ENCODE data around the gene CYREN. TPM values are rescaled to one million over a fixed set of nuclear protein-coding genes. Genes with fewer than 3 reads are reported as not detected.

Gene CYREN
- total and polyA plus RNA-seq, 9 of the 15 experiments (the other 6 are each of a cell fraction or from before 2014, with no cell fraction given): 13.9 to 108 (median 88.8) TPM

GRCh38 chr7:135158874-135159273 is 11.6 kb downstream of the CYREN start:
- BruUV-seq (replicated peaks): no TSS peak
- CTCF ChIA-PET (ENCODE audit: low intra/inter-chr PET ratio): no interaction called here
- Histone ChIP-seq H3K9me3 (replicated peaks; ENCODE audit: control insufficient read depth, insufficient read depth, low read depth, low read length) (peaks cover 42% of the 10 kb centered on the region), H2AFZ (ENCODE audit: low read depth, low read length) (no peak overlapping the region), H3K27me3 (ENCODE audit: control insufficient read depth in 2 of 2, insufficient read depth in 2 of 2, low read length in 2 of 2) (no peaks in the 10 kb centered on the region), H3K4me3 (no peak overlapping the region), H3K36me3 (ENCODE audit: control insufficient read depth, insufficient read depth, low read length) (peaks cover 7% of the 10 kb centered on the region; the same call in 2 of the 3 replicates), H3K79me2 (ENCODE audit: control insufficient read depth, insufficient read depth, low read length) (no peaks in the 10 kb centered on the region), H3K4me2 (ENCODE audit: insufficient read depth, low read length) (no peak overlapping the region), H4K20me1 (replicated peaks; ENCODE audit: control insufficient read depth, insufficient read depth, low read length) (no peaks in the 10 kb centered on the region), H3K27ac (ENCODE audit: extremely low read depth, low read depth, low read length) (peak overlapping the region; percentile 77; the same call in 1 of the 3 replicates), H3K9ac (ENCODE audit: insufficient read depth in 1 of 2, low read depth in 2 of 2, low read length in 2 of 2) (no peak overlapping the region), H3K4me1 (replicated peaks in 1 of 2; ENCODE audit: control insufficient read depth in 2 of 2, insufficient read depth in 2 of 2, low read length in 2 of 2) (peaks cover 8 to 27% of the 10 kb centered on the region in 2 experiments), H3K9me1 (ENCODE audit: control insufficient read depth, insufficient read depth, low read length) (no peaks in the 10 kb centered on the region)
- POLR2A ChIA-PET: interaction anchor here (1.8 kb wide), 2 partner anchors 9 to 11 kb away, joined by 4 to 9 read pairs; partner anchors contain the start of gene TMEM140
- FAIRE-seq (no peak), ATAC-seq (no peak), DNase-seq (ENCODE audit: extremely low read depth in 1 of 4, low spot score in 3 of 4) (peak in 1 of 4 experiments; percentile 3)
- in situ Hi-C loops (cut with MboI): no loop called here
- TF ChIP-seq YY1 (IDR thresholded peaks at IDR 0.05; ENCODE audit: borderline replicate concordance in 1 of 3, control insufficient read depth in 1 of 3, extremely low read depth in 1 of 3, insufficient read depth in 3 of 3, insufficient read length in 1 of 3, insufficient replicate concordance in 2 of 3, low read depth in 1 of 3, low read length in 2 of 3) (peak in 1 of 3 experiments; percentile 12), ZNF197 (CRISPR knock-in tag; IDR thresholded peaks at IDR 0.05; ENCODE audit: low read depth) (no peak)
- 82% methylated on average over 6 of the region's 6 CpGs for whole genome bisulfite sequencing (ENCODE audit: insufficient coverage, low coverage, missing lambda C conversion rate)
- intact Hi-C loops (cut with micrococcal nuclease): no loop called here

GRCh38 chr7:135158141-135158655 is 12.3 kb downstream of the CYREN start:
- ATAC-seq: no peak
- Histone ChIP-seq H2AFZ (ENCODE audit: low read depth, low read length) (no peak overlapping the region), H3K27ac (ENCODE audit: extremely low read depth, low read depth, low read length) (no peak overlapping the region), H3K36me3 (ENCODE audit: control insufficient read depth, insufficient read depth, low read length) (peaks cover 5% of the 10 kb centered on the region; the same call in 2 of the 3 replicates), H3K4me2 (ENCODE audit: insufficient read depth, low read length) (no peak overlapping the region), H3K9me3 (replicated peaks; ENCODE audit: control insufficient read depth, insufficient read depth, low read depth, low read length) (peaks cover 42% of the 10 kb centered on the region), H3K9ac (ENCODE audit: insufficient read depth in 1 of 2, low read depth in 2 of 2, low read length in 2 of 2) (no peak overlapping the region), H3K9me1 (ENCODE audit: control insufficient read depth, insufficient read depth, low read length) (no peaks in the 10 kb centered on the region), H3K27me3 (ENCODE audit: control insufficient read depth in 2 of 2, insufficient read depth in 2 of 2, low read length in 2 of 2) (no peaks in the 10 kb centered on the region), H3K4me1 (replicated peaks in 1 of 2; ENCODE audit: control insufficient read depth in 2 of 2, insufficient read depth in 2 of 2, low read length in 2 of 2) (peaks cover 8 to 27% of the 10 kb centered on the region in 2 experiments), H3K79me2 (ENCODE audit: control insufficient read depth, insufficient read depth, low read length) (no peaks in the 10 kb centered on the region), H4K20me1 (replicated peaks; ENCODE audit: control insufficient read depth, insufficient read depth, low read length) (no peaks in the 10 kb centered on the region), H3K4me3 (no peak overlapping the region)
- WGBS (ENCODE audit: insufficient coverage, low coverage, missing lambda C conversion rate): 100% methylated on average over 1 of the region's 1 CpG
- TF ChIP-seq NCOR1 (IDR thresholded peaks at IDR 0.05): no peak
- TF ChIP-seq IRF2 (CRISPR knock-in tag; IDR thresholded peaks at IDR 0.05): 0 out of 2 replicates have a peak, but pooled peaks have one; percentile 39
- peak; percentile 11; the same call in 1 of the 2 replicates for TF ChIP-seq PHF8 (IDR thresholded peaks at IDR 0.05; ENCODE audit: borderline replicate concordance, low read length)
- TF ChIP-seq ZNF165 (CRISPR knock-in tag; IDR thresholded peaks at IDR 0.05; ENCODE audit: borderline replicate concordance): no peak
- intact Hi-C loops (cut with micrococcal nuclease): no loop called here
- ChIA-PET CTCF (ENCODE audit: low intra/inter-chr PET ratio) (no interaction called here), POLR2A (interaction anchor here (0.7 to 1.8 kb wide), 3 partner anchors 10 to 211 kb away, joined by 3 to 9 read pairs (median 4); partner anchors contain the start of gene TMEM140)
- in situ Hi-C loops (cut with MboI): no loop called here
- FAIRE-seq: no peak
- BruUV-seq (replicated peaks): no TSS peak
- DNase-seq (ENCODE audit: extremely low read depth in 1 of 4, low spot score in 3 of 4): peak in 1 of 4 experiments; percentile 2
